Measurements from ENCODE around the gene PCOLCE2. TPM values are rescaled to one million over a fixed set of nuclear protein-coding genes. Genes with fewer than 3 reads are reported as not detected.
A peak's percentile ranks its signal among the peaks of the same experiment; 100 is the strongest.

PCOLCE2 gene
- total RNA-seq, 1 experiment from 2014 or later = 13.5 TPM

- no peak overlapping the region for H3K4me3 Mint-ChIP-seq
- H3K27ac Mint-ChIP-seq = no peak overlapping the region
- peaks cover 5% of the 10 kb centered on the region; the same call in 1 of the 2 replicates for H3K9me3 Mint-ChIP-seq
- no peaks in the 10 kb centered on the region; the same call in 1 of the 2 replicates for H3K27me3 Mint-ChIP-seq (ENCODE audit: low read depth)
- no peak for TF ChIP-seq CDX4 (CRISPR knock-in tag; IDR thresholded peaks at IDR 0.05; ENCODE audit: borderline replicate concordance)
- TF ChIP-seq FOXP1 (CRISPR knock-in tag; IDR thresholded peaks at IDR 0.05; ENCODE audit: borderline replicate concordance) = no peak
- no peak for TF ChIP-seq ZNF263 (CRISPR knock-in tag; IDR thresholded peaks at IDR 0.05; ENCODE audit: low read depth)
- no peak for TF ChIP-seq NFYB (CRISPR knock-in tag; conservative IDR thresholded peaks at IDR 0.05; ENCODE audit: low read depth)
- no peak for TF ChIP-seq ERG (CRISPR knock-in tag; IDR thresholded peaks at IDR 0.05)
- DNase-seq (ENCODE audit: low spot score) (no peak), ATAC-seq (no peak)
- peaks cover 44% of the 10 kb centered on the region for H3K4me1 Mint-ChIP-seq
- CTCF ChIA-PET = interaction anchor here (0.9 to 2.3 kb wide), 6 partner anchors 10 to 130 kb away, joined by 3 to 19 read pairs (median 4); partner anchors contain the start of gene TRPC1
- POLR2A ChIA-PET = no interaction called here
- H3K36me3 Mint-ChIP-seq = peaks cover 3% of the 10 kb centered on the region; the same call in 1 of the 2 replicates
These were observed 35.4 kb downstream of the PCOLCE2 start for GRCh38 chr3:142853270-142854168.

- H3K27ac Mint-ChIP-seq = no peak overlapping the region
- no peaks in the 10 kb centered on the region; the same call in 1 of the 2 replicates for H3K27me3 Mint-ChIP-seq (ENCODE audit: low read depth)
- peaks cover 11% of the 10 kb centered on the region for H3K36me3 Mint-ChIP-seq
- no peak overlapping the region for H3K4me3 Mint-ChIP-seq
- DNase-seq (ENCODE audit: low spot score) = no peak
- CTCF ChIA-PET = no interaction called here
- peaks cover 5% of the 10 kb centered on the region; the same call in 1 of the 2 replicates for H3K9me3 Mint-ChIP-seq
- POLR2A ChIA-PET = no interaction called here
- ATAC-seq = no peak
- TF ChIP-seq TCF7 (CRISPR knock-in tag; IDR thresholded peaks at IDR 0.05; ENCODE audit: low read depth) (no peak), TP53 (CRISPR knock-in tag; IDR thresholded peaks at IDR 0.05) (no peak)
- H3K4me1 Mint-ChIP-seq = peaks cover 32% of the 10 kb centered on the region
These were observed 36.9 kb downstream of the PCOLCE2 start for GRCh38 chr3:142852009-142852408.

- Mint-ChIP-seq H3K27me3 (ENCODE audit: low read depth) (no peaks in the 10 kb centered on the region; the same call in 1 of the 2 replicates), H3K36me3 (peaks cover 11% of the 10 kb centered on the region), H3K4me3 (no peak overlapping the region), H3K9me3 (peaks cover 5% of the 10 kb centered on the region; the same call in 1 of the 2 replicates), H3K4me1 (peaks cover 19% of the 10 kb centered on the region), H3K27ac (no peak overlapping the region)
- no peak for TF ChIP-seq ZNF512 (CRISPR knock-in tag; IDR thresholded peaks at IDR 0.05; ENCODE audit: borderline replicate concordance)
- TF ChIP-seq GABPB1 (CRISPR knock-in tag; IDR thresholded peaks at IDR 0.05) = peak; percentile 97
- DNase-seq (ENCODE audit: low spot score) = no peak
- ChIA-PET CTCF (no interaction called here), POLR2A (no interaction called here)
- peak; percentile 34 for ATAC-seq
These were observed 38.4 kb downstream of the PCOLCE2 start for GRCh38 chr3:142850395-142851023.

GRCh38 chr3:142849148-142849547, 39.7 kb downstream of the PCOLCE2 start:
- DNase-seq (ENCODE audit: low spot score) (no peak), ATAC-seq (no peak)
- ChIA-PET POLR2A (no interaction called here), CTCF (no interaction called here)
- Mint-ChIP-seq H3K4me3 (no peak overlapping the region), H3K4me1 (peaks cover 11% of the 10 kb centered on the region), H3K27me3 (ENCODE audit: low read depth) (no peaks in the 10 kb centered on the region), H3K36me3 (peaks cover 13% of the 10 kb centered on the region), H3K27ac (no peak overlapping the region), H3K9me3 (peaks cover 5% of the 10 kb centered on the region; the same call in 1 of the 2 replicates)
- TF ChIP-seq SOX15 (CRISPR knock-in tag; IDR thresholded peaks at IDR 0.05) (no peak), ATF2 (CRISPR knock-in tag; IDR thresholded peaks at IDR 0.05; ENCODE audit: borderline replicate concordance, low read depth) (no peak), E2F4 (CRISPR knock-in tag; IDR thresholded peaks at IDR 0.05; ENCODE audit: borderline replicate concordance, low read depth) (no peak), CREB1 (CRISPR knock-in tag; IDR thresholded peaks at IDR 0.05) (no peak), MYBL2 (CRISPR knock-in tag; IDR thresholded peaks at IDR 0.05) (no peak), CTCF (IDR thresholded peaks at IDR 0.05) (no peak), JAZF1 (CRISPR knock-in tag; IDR thresholded peaks at IDR 0.05) (no peak), GABPB1 (CRISPR knock-in tag; IDR thresholded peaks at IDR 0.05) (no peak), PRRX2 (CRISPR knock-in tag; IDR thresholded peaks at IDR 0.05) (no peak), CREM (CRISPR knock-in tag; IDR thresholded peaks at IDR 0.05) (no peak), ZNF232 (CRISPR knock-in tag; IDR thresholded peaks at IDR 0.05) (no peak)
